HEK293 (cell line): Measurements from ENCODE around the gene TRIML2.

ENCODE experiments used
- CTCF ChIA-PET: fragments of 350-600 bp; formaldehyde crosslinking; extraction: SDS; loops from one replicate; lab custom pipeline; 2021; ENCODE audit warnings: antibody characterized with exemption; lab: Yijun Ruan, JAX
- POLR2A ChIA-PET: fragments of 300-600 bp; formaldehyde crosslinking; extraction: SDS; loops from one replicate; lab custom pipeline; 2020; ENCODE audit warnings: antibody characterized with exemption, inconsistent platforms; lab: Yijun Ruan, JAX
- H3K27ac ChIP-seq: fragments of 200-500 bp; sonication (Bioruptor generic); 2 replicates; pipeline ENCODE4 v1.5.1; 2014; ENCODE audit warnings: low read depth, low read length, control low read depth, inconsistent platforms; ENCODE audit errors: extremely low read depth
- H3K36me3 ChIP-seq, 2 experiments: fragments of 200-500 bp in 1 of 2; sonication (Bioruptor generic) in 1 of 2; 1 replicate in 1 of 2; 2 replicates in 1 of 2; pipeline ENCODE4 v1.5.1; 2014 to 2017; ENCODE audit warnings: inconsistent platforms in 2 of 2, low read length in 2 of 2; ENCODE audit not compliant: control insufficient read depth in 2 of 2, insufficient read depth in 1 of 2
- H3K4me1 ChIP-seq: fragments of 200-500 bp; sonication (Bioruptor generic); 2 replicates; pipeline ENCODE4 v1.5.1; 2014; ENCODE audit warnings: mild to moderate bottlenecking, low read length, inconsistent platforms; ENCODE audit not compliant: control insufficient read depth, insufficient read depth
- H3K4me3 ChIP-seq: 2 replicates; pipeline ENCODE4 v1.5.1; 2011; ENCODE audit warnings: low read depth, mild to moderate bottlenecking, control low read depth, low read length, moderate library complexity
- H3K9me3 ChIP-seq: fragments of 200-500 bp; sonication (Bioruptor generic); 2 replicates; pipeline ENCODE4 v1.5.1; 2014; ENCODE audit warnings: low read depth, low read length, inconsistent platforms; ENCODE audit not compliant: control insufficient read depth, insufficient read depth
- FEZF1 ChIP-seq: fragments of 450-650 bp; formaldehyde crosslinking; IDR thresholded peaks from 2 replicates; pipeline ENCODE4 v1.5.1; 2016; ENCODE audit warnings: missing biosample characterization, missing genetic modification characterization
- MYNN ChIP-seq: fragments of 450-650 bp; formaldehyde crosslinking; IDR thresholded peaks from 2 replicates; pipeline ENCODE4 v1.5.1; 2016; ENCODE audit warnings: missing biosample characterization, missing genetic modification characterization, borderline replicate concordance
- OSR2 ChIP-seq: fragments of 450-650 bp; formaldehyde crosslinking; IDR thresholded peaks from 2 replicates; pipeline ENCODE4 v1.5.1; 2016; ENCODE audit warnings: missing biosample characterization, missing genetic modification characterization
- PBX3 ChIP-seq: sonication (generic); formaldehyde crosslinking; IDR thresholded peaks from 2 replicates; pipeline ENCODE4 v1.8.1; 2022; ENCODE audit warnings: mild to moderate bottlenecking, moderate library complexity, missing genetic modification reagents
- SP7 ChIP-seq: fragments of 450-650 bp; formaldehyde crosslinking; IDR thresholded peaks from 2 replicates; pipeline ENCODE4 v1.5.1; 2016; ENCODE audit warnings: missing biosample characterization, missing genetic modification characterization
- YY2 ChIP-seq: fragments of 450-650 bp; formaldehyde crosslinking; IDR thresholded peaks from 2 replicates; pipeline ENCODE4 v1.5.1; 2016; ENCODE audit warnings: missing biosample characterization, missing genetic modification characterization
- ZBTB49 ChIP-seq: fragments of 450-650 bp; formaldehyde crosslinking; IDR thresholded peaks from 2 replicates; pipeline ENCODE4 v1.5.1; 2016; ENCODE audit warnings: missing biosample characterization, missing genetic modification characterization, low read depth
- ZNF146 ChIP-seq: fragments of 450-650 bp; formaldehyde crosslinking; IDR thresholded peaks from 2 replicates; pipeline ENCODE4 v1.5.1; 2016; ENCODE audit warnings: missing biosample characterization, missing genetic modification characterization
- ZNF169 ChIP-seq: fragments of 450-650 bp; formaldehyde crosslinking; IDR thresholded peaks from 2 replicates; pipeline ENCODE4 v1.5.1; 2016; ENCODE audit warnings: missing biosample characterization, missing genetic modification characterization
- ZNF18 ChIP-seq: fragments of 450-650 bp; formaldehyde crosslinking; IDR thresholded peaks from 2 replicates; pipeline ENCODE4 v1.5.1; 2016; ENCODE audit warnings: missing biosample characterization, missing genetic modification characterization
- ZNF24 ChIP-seq: fragments of 450-650 bp; formaldehyde crosslinking; IDR thresholded peaks from 2 replicates; pipeline ENCODE4 v1.5.1; 2016; ENCODE audit warnings: missing biosample characterization, missing genetic modification characterization
- ZNF26 ChIP-seq: fragments of 450-650 bp; formaldehyde crosslinking; IDR thresholded peaks from 2 replicates; pipeline ENCODE4 v1.5.1; 2016; ENCODE audit warnings: missing biosample characterization, missing genetic modification characterization
- ZNF280D ChIP-seq: fragments of 450-650 bp; formaldehyde crosslinking; IDR thresholded peaks from 2 replicates; pipeline ENCODE4 v1.5.1; 2016; ENCODE audit warnings: missing biosample characterization, missing genetic modification characterization
- ZNF521 ChIP-seq: fragments of 450-650 bp; formaldehyde crosslinking; IDR thresholded peaks from 2 replicates; pipeline ENCODE4 v1.5.1; 2017; ENCODE audit warnings: missing biosample characterization, mild to moderate bottlenecking, missing genetic modification characterization
- ZNF596 ChIP-seq: fragments of 450-650 bp; IDR thresholded peaks from 2 replicates; pipeline ENCODE4 v1.5.0; 2018; ENCODE audit warnings: missing biosample characterization, mild to moderate bottlenecking, missing genetic modification characterization, moderate library complexity
- ZNF610 ChIP-seq: fragments of 450-650 bp; formaldehyde crosslinking; IDR thresholded peaks from 2 replicates; pipeline ENCODE4 v1.5.1; 2016; ENCODE audit warnings: missing biosample characterization, missing genetic modification characterization, borderline replicate concordance
- ZNF658 ChIP-seq: fragments of 450-650 bp; formaldehyde crosslinking; IDR thresholded peaks from 2 replicates; pipeline ENCODE4; 2016; ENCODE audit warnings: missing biosample characterization, missing genetic modification characterization
- ZNF677 ChIP-seq: fragments of 450-650 bp; IDR thresholded peaks from 2 replicates; pipeline ENCODE4 v1.5.0; 2018; ENCODE audit warnings: missing biosample characterization, mild to moderate bottlenecking, missing genetic modification characterization, moderate library complexity
- ZNF843 ChIP-seq: fragments of 450-650 bp; formaldehyde crosslinking; IDR thresholded peaks from 2 replicates; pipeline ENCODE4 v1.5.1; 2016; ENCODE audit warnings: missing biosample characterization, missing genetic modification characterization

TRIML2 gene

GRCh38 chr4:188147176-188147575, 37.8 kb upstream of the TRIML2 start:
- Histone ChIP-seq H3K36me3 (no peaks in the 10 kb centered on the region), H3K4me1 (no peaks in the 10 kb centered on the region), H3K27ac (no peak overlapping the region), H3K9me3 (no peaks in the 10 kb centered on the region), H3K4me3 (no peak overlapping the region)
- TF ChIP-seq SP7 (no peak), ZNF24 (tag by site-specific recombination) (no peak), ZBTB49 (tag by site-specific recombination) (no peak), MYNN (tag by site-specific recombination) (no peak), ZNF677 (tag by site-specific recombination) (no peak), FEZF1 (tag by site-specific recombination) (no peak), ZNF843 (tag by site-specific recombination) (no peak), ZNF18 (tag by site-specific recombination) (no peak), ZNF26 (tag by site-specific recombination) (no peak)
- POLR2A ChIA-PET, result no interaction called here
- CTCF ChIA-PET, result no interaction called here

- Histone ChIP-seq H3K36me3 (no peaks in the 10 kb centered on the region), H3K4me3 (no peak overlapping the region), H3K9me3 (no peaks in the 10 kb centered on the region), H3K27ac (no peak overlapping the region), H3K4me1 (no peaks in the 10 kb centered on the region)
- ChIA-PET CTCF (no interaction called here), POLR2A (no interaction called here)
- no peak for TF ChIP-seq PBX3 (CRISPR knock-in tag)
- no peak for TF ChIP-seq YY2 (tag by site-specific recombination)
These were observed 37.2 kb upstream of the TRIML2 start for GRCh38 chr4:188146618-188147017.

GRCh38 chr4:188145601-188146000, 36.2 kb upstream of the TRIML2 start:
- ChIA-PET POLR2A (no interaction called here), CTCF (no interaction called here)
- TF ChIP-seq ZNF169 (no peak), ZNF596 (tag by site-specific recombination) (no peak), ZNF610 (tag by site-specific recombination) (no peak), ZNF521 (tag by site-specific recombination) (no peak), ZNF146 (tag by site-specific recombination) (no peak), ZNF280D (tag by site-specific recombination) (no peak), ZNF658 (no peak), OSR2 (tag by site-specific recombination) (no peak)
- TF ChIP-seq, all 188 proteins: peak for 0
- Histone ChIP-seq H3K9me3 (no peaks in the 10 kb centered on the region), H3K36me3 (no peaks in the 10 kb centered on the region), H3K27ac (no peak overlapping the region), H3K4me3 (no peak overlapping the region), H3K4me1 (no peaks in the 10 kb centered on the region)
